HG03103 (cell line): Measurements from ENCODE around the gene GLT1D1.

Source experiments
- ATAC-seq: cut with Tn5 transposase; IDR thresholded peaks from one replicate; pipeline ENCODE4 v1.9.1; 2021; ENCODE audit warnings: low read depth; ENCODE audit not compliant: unreplicated experiment

The GLT1D1 gene

GRCh38 chr12:128991716-128992115 lies 138.4 kb downstream of the GLT1D1 start:
- no peak for ATAC-seq

- no peak for ATAC-seq
These were observed 138.8 kb downstream of the GLT1D1 start for GRCh38 chr12:128992116-128992515.

GRCh38 chr12:128992550-128992949 lies 139.3 kb downstream of the GLT1D1 start:
- no peak for ATAC-seq

GRCh38 chr12:128994856-128995255 lies 141.6 kb downstream of the GLT1D1 start:
- no peak for ATAC-seq

GRCh38 chr12:128995619-128996018 lies 142.3 kb downstream of the GLT1D1 start:
- ATAC-seq: no peak

GRCh38 chr12:129001826-129002225 lies 148.5 kb downstream of the GLT1D1 start:
- no peak for ATAC-seq

GRCh38 chr12:129002427-129002826 lies 149.1 kb downstream of the GLT1D1 start:
- no peak for ATAC-seq

- ATAC-seq: no peak
These were observed 152.1 kb downstream of the GLT1D1 start for GRCh38 chr12:129005416-129005815.

- no peak for ATAC-seq
These were observed 152.6 kb downstream of the GLT1D1 start for GRCh38 chr12:129005829-129006228.

- ATAC-seq: no peak
These were observed 156.8 kb downstream of the GLT1D1 start for GRCh38 chr12:129009833-129010622.

- ATAC-seq: no peak
These were observed 162.9 kb downstream of the GLT1D1 start for GRCh38 chr12:129016159-129016558.

- ATAC-seq: no peak
These were observed 171.8 kb downstream of the GLT1D1 start for GRCh38 chr12:129025055-129025454.

- ATAC-seq: no peak
These were observed 175.6 kb downstream of the GLT1D1 start for GRCh38 chr12:129028844-129029243.
